Measurements from ENCODE around the gene RNPC3.

DNA sequence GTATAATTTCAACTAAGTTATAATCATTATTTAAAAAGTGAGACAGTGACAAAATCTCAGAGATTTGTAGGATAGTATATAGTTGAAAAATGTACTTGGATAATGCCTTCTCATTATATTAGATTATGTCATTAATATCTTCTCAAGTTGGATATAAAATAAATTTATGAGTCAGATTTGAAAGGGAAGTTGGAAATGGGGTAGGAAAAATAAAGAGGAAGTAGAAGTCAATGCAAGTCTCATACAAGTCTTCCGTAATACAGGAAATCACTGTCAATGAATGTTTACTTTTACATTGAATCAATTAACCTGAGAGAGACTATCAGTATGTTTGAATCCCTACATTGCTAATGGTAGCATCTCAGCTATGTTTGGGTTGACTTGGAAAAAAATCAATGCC, 16.2 kb upstream of the RNPC3 start:
- TF ChIP-seq, protein P1, sequence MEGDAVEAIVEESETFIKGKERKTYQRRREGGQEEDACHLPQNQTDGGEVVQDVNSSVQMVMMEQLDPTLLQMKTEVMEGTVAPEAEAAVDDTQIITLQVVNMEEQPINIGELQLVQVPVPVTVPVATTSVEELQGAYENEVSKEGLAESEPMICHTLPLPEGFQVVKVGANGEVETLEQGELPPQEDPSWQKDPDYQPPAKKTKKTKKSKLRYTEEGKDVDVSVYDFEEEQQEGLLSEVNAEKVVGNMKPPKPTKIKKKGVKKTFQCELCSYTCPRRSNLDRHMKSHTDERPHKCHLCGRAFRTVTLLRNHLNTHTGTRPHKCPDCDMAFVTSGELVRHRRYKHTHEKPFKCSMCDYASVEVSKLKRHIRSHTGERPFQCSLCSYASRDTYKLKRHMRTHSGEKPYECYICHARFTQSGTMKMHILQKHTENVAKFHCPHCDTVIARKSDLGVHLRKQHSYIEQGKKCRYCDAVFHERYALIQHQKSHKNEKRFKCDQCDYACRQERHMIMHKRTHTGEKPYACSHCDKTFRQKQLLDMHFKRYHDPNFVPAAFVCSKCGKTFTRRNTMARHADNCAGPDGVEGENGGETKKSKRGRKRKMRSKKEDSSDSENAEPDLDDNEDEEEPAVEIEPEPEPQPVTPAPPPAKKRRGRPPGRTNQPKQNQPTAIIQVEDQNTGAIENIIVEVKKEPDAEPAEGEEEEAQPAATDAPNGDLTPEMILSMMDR (conservative IDR thresholded peaks at IDR 0.05) = no peak
- no peak for TF ChIP-seq EZH2 (IDR thresholded peaks at IDR 0.05; ENCODE audit: low read depth)

All from PC-9 (cell line).